Measurements from ENCODE around the gene SPTSSA.

SPTSSA gene

GRCh38 chr14:34449819-34450541 lies 12.1 kb downstream of the SPTSSA start:
- Histone ChIP-seq H3K4me3 (ENCODE audit: low read length) (no peak overlapping the region), H3K36me3 (replicated peaks; ENCODE audit: insufficient read depth, low read length) (no peaks in the 10 kb centered on the region; the same call in 1 of the 2 replicates), H3F3A (ENCODE audit: insufficient read depth, low read length) (no peaks in the 10 kb centered on the region), H2AFZ (ENCODE audit: low read length) (no peak overlapping the region), H3K9ac (ENCODE audit: low read length) (no peak overlapping the region), H3K4me2 (ENCODE audit: low read depth, low read length) (no peak overlapping the region), H3K9me2 (replicated peaks; ENCODE audit: insufficient read depth, low read length) (no peaks in the 10 kb centered on the region), H3K79me2 (ENCODE audit: low read length) (peaks cover 40% of the 10 kb centered on the region), H3K9me3 (replicated peaks; ENCODE audit: insufficient read depth, low read length) (no peaks in the 10 kb centered on the region), H3K4me1 (ENCODE audit: low read length) (no peaks in the 10 kb centered on the region), H3K27ac (ENCODE audit: low read length) (no peak overlapping the region), H4K20me1 (ENCODE audit: insufficient read depth, low read length) (no peaks in the 10 kb centered on the region), H3K27me3 (replicated peaks; ENCODE audit: insufficient read depth, low read length) (no peaks in the 10 kb centered on the region)
- no peak for TF ChIP-seq CTCF (IDR thresholded peaks at IDR 0.05; ENCODE audit: low read length)
- no peak for TF ChIP-seq EZH2 (optimal IDR thresholded peaks at IDR 0.05; ENCODE audit: low read depth, low read length)
- no peak for TF ChIP-seq EZH2phosphoT487 (IDR thresholded peaks at IDR 0.05; ENCODE audit: low read length)
- DNase-seq = no peak

- H3K27ac ChIP-seq (ENCODE audit: low read length) = no peak overlapping the region
- peaks cover 5% of the 10 kb centered on the region for H3K79me2 ChIP-seq (ENCODE audit: low read length)
- H3K4me2 ChIP-seq (ENCODE audit: low read depth, low read length) = no peak overlapping the region
- H3K9me3 ChIP-seq (replicated peaks; ENCODE audit: insufficient read depth, low read length) = no peaks in the 10 kb centered on the region
- H3K4me1 ChIP-seq (ENCODE audit: low read length) = no peaks in the 10 kb centered on the region
- no peak overlapping the region for H2AFZ ChIP-seq (ENCODE audit: low read length)
- TF ChIP-seq CTCF (IDR thresholded peaks at IDR 0.05; ENCODE audit: low read length) = no peak
- no peak for TF ChIP-seq EZH2 (optimal IDR thresholded peaks at IDR 0.05; ENCODE audit: low read depth, low read length)
- no peaks in the 10 kb centered on the region for H3K9me2 ChIP-seq (replicated peaks; ENCODE audit: insufficient read depth, low read length)
- no peak overlapping the region for H3K4me3 ChIP-seq (ENCODE audit: low read length)
- no peaks in the 10 kb centered on the region for H3K36me3 ChIP-seq (replicated peaks; ENCODE audit: insufficient read depth, low read length)
- no peaks in the 10 kb centered on the region for H3K27me3 ChIP-seq (replicated peaks; ENCODE audit: insufficient read depth, low read length)
- DNase-seq = no peak
- H3K9ac ChIP-seq (ENCODE audit: low read length) = no peak overlapping the region
- H4K20me1 ChIP-seq (ENCODE audit: insufficient read depth, low read length) = peaks cover 2% of the 10 kb centered on the region; the same call in 1 of the 2 replicates
- no peaks in the 10 kb centered on the region for H3F3A ChIP-seq (ENCODE audit: insufficient read depth, low read length)
Measured at GRCh38 chr14:34439090-34439489, 22.9 kb downstream of the SPTSSA start.

- Histone ChIP-seq H3K79me2 (ENCODE audit: low read length) (peaks cover 5% of the 10 kb centered on the region), H3K4me2 (ENCODE audit: low read depth, low read length) (no peak overlapping the region), H2AFZ (ENCODE audit: low read length) (no peak overlapping the region), H3K4me3 (ENCODE audit: low read length) (no peak overlapping the region), H3K27me3 (replicated peaks; ENCODE audit: insufficient read depth, low read length) (no peaks in the 10 kb centered on the region), H3K27ac (ENCODE audit: low read length) (no peak overlapping the region), H4K20me1 (ENCODE audit: insufficient read depth, low read length) (peaks cover 2% of the 10 kb centered on the region; the same call in 1 of the 2 replicates), H3F3A (ENCODE audit: insufficient read depth, low read length) (no peaks in the 10 kb centered on the region), H3K9me3 (replicated peaks; ENCODE audit: insufficient read depth, low read length) (no peaks in the 10 kb centered on the region), H3K9ac (ENCODE audit: low read length) (no peak overlapping the region), H3K4me1 (ENCODE audit: low read length) (no peaks in the 10 kb centered on the region), H3K9me2 (replicated peaks; ENCODE audit: insufficient read depth, low read length) (no peaks in the 10 kb centered on the region), H3K36me3 (replicated peaks; ENCODE audit: insufficient read depth, low read length) (no peaks in the 10 kb centered on the region)
- TF ChIP-seq EZH2 (optimal IDR thresholded peaks at IDR 0.05; ENCODE audit: low read depth, low read length) = no peak
- no peak for TF ChIP-seq CTCF (IDR thresholded peaks at IDR 0.05; ENCODE audit: low read length)
- TF ChIP-seq EZH2phosphoT487 (IDR thresholded peaks at IDR 0.05; ENCODE audit: low read length) = no peak
- DNase-seq = no peak
Measured at GRCh38 chr14:34438438-34438837, 23.6 kb downstream of the SPTSSA start.

Data from MM.1S (cell line).